DMS153 treated with DMSO at 0.1 percent for 48 hours (cell line): ENCODE measurements around the gene NKTR.
"Not testable (repeated sequence)": the region's sequence is repeated elsewhere in the genome, so short reads cannot be mapped to it uniquely, and the experiment has no call there.

ENCODE experiments used
- DNase-seq: peaks from one replicate; lab custom pipeline; 2025; ENCODE audit not compliant: unreplicated experiment; lab: John Stamatoyannopoulos, UW

The NKTR gene

DNA sequence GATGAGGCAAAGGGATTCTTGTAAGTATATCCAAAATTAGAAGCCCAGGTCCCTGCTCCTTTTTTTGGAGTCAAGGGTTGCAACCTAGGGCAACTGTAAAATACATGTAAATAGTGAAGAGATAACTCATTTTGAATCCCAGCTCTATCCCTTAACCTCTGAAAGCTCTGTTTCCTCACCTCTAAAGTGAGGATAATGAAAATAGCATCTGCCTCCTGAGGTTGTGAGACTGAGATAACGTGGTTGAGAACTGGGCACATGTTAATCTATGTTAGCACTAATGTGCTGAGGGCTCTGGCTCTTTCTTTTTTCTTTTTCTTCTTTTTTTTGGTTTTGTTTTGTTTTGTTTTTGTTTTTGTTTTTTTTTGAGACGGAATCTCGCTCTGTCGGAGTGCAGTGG lies 4.8 kb upstream of the NKTR start:
- no peak for DNase-seq

DNA sequence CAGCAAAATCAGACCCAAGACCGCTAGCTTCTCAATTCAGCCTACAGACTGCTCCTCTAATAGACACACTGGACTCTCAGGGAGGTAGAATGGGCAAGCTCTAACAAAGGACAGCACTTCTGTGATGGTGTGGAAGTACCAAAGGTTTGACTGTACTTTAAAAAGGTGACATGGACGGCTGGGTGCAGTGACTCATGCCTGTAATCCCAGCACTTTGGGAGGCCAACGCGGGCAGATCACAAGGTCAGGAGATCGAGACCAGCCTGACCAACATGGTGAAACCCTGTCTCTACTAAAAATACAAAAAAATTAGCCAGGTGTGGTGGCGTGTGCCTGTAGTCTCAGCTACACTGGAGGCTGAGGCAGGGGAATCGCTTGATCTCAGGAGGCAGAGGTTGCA lies 3.4 kb upstream of the NKTR start:
- not testable (repeated sequence) for DNase-seq

GRCh38 chr3:42600958-42601675 lies 631 bp downstream of the NKTR start:
- no peak for DNase-seq

- no peak for DNase-seq
These were observed 1.6 kb downstream of the NKTR start for GRCh38 chr3:42601896-42602581.

- no peak for DNase-seq
These were observed 2.5 kb downstream of the NKTR start for GRCh38 chr3:42602961-42603360.

DNA sequence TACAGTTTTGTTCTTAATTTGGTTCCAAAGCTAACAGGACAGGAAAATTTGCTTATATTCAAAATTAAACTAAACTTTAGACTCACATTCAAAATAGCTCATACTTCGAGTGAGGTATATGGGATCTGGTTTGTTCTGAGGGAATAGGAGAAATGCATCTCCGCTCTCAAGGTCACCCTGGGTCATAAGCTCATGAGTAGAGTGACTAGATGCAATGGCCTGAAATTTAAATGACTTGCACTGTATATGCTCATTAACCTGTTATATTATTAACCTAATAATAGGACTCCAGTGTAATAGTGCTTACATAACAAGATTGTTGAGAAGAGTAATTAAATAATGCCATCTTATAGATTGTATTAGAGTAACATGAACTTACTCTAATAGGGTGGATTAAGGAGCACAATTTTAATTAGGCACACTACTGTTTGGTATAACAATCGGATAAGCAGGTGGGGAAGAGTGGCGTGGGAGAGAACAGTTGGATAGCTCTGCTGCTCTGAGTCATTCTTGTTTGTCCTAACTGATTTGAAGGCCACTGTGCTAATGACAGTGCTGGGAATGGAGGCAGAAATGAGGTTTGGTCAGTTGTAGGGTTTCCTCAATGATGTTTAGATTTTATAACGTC lies 5.2 kb downstream of the NKTR start:
- DNase-seq, result no peak

GRCh38 chr3:42608581-42608980 lies 8.1 kb downstream of the NKTR start:
- DNase-seq, result no peak

DNA sequence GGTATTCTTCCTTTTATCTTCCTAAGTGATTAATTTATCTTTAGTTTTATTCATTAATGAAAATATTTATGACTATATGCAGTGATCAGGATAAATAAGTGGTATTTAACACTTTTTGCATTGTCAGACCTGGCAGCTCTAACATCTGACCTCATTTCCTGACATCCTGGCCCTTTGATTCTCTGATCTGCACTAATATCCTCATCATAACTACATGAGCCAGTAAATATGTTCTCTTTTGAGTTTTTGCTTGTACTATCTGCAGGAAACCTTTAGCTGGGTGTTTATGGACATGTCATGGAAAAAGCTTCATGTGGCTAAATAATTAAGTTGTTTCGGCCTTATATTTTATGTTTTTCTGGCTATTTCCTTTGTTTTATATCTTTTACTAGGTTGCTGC lies 10.5 kb downstream of the NKTR start:
- no peak for DNase-seq

DNA sequence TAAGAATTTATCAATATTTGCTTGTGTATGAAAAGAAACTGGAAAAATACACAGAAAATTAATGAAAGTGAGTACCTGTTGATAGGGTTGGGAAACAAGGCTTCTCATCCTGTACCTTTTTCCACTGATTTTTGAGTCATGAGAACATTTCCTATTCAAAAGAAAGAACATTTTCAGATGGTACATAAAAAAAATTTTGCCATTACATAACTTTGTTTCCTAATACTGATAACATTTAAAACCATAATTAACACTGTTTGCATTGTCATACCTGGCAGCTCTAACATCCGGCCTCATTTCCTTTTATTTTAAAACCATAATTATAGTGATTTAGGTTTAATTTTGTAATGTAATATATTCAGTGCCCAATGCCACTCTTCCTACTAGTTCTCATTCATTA lies 11.7 kb downstream of the NKTR start:
- no peak for DNase-seq

GRCh38 chr3:42612928-42613327 lies 12.4 kb downstream of the NKTR start:
- DNase-seq, result no peak

- DNase-seq, result no peak
These were observed 13.0 kb downstream of the NKTR start for GRCh38 chr3:42613462-42613861.

DNA sequence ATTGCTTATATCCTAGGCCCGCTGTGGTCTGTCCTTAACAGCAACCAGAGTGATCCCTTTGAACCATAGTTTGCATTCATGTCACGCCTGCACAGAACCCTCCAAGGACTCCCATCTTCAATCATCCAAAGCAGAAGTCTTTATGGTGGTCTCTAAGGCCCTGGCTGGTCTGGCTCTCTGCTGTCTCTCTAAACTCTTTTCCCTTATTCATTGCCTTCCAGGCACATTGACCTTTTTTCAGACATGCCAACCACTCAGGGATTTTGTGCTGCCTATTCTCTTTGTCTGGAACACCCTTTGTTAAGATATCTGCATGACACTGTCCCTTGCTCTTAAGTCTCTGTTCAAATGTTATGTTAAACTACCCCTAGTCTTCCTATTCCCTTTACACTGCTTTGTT lies 31.1 kb downstream of the NKTR start:
- no peak for DNase-seq

DNA sequence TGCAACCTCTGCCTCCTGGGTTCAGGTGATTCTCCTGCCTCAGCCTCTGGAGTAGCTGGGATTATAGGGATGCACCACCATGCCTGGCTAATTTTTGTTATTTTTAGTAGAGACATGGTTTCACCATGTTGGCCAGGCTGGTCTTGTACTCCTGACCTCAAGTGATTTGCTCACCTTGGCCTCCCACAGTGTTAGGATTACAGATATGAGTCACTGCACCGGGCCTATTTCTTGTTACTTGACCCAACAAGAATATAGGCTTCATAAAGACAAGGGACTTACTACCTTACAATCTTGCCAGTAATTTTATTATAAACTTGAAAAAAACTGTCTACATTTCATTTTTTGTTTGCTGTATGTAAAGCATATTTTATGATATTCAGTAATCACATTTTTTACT lies 31.7 kb downstream of the NKTR start:
- DNase-seq, result no peak

- DNase-seq, result no peak
These were observed 33.1 kb downstream of the NKTR start for GRCh38 chr3:42633544-42633943.

GRCh38 chr3:42635111-42635510 lies 34.6 kb downstream of the NKTR start:
- DNase-seq, result no peak

- DNase-seq, result no peak
These were observed 36.5 kb downstream of the NKTR start for GRCh38 chr3:42637001-42637400.

GRCh38 chr3:42638339-42638842 lies 37.9 kb downstream of the NKTR start:
- no peak for DNase-seq

DNA sequence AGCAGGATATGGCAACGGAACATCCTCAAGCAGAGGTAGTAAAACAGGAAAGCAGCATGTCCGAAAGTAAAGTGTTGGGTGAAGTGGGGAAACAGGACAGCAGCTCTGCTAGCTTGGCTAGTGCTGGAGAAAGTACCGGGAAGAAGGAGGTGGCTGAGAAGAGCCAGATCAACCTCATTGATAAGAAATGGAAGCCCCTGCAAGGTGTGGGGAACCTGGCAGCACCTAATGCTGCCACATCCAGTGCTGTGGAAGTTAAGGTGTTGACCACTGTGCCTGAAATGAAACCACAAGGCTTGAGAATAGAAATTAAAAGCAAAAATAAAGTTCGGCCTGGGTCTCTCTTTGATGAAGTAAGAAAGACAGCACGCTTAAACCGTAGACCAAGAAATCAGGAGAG lies 38.7 kb downstream of the NKTR start:
- no peak for DNase-seq

DNA sequence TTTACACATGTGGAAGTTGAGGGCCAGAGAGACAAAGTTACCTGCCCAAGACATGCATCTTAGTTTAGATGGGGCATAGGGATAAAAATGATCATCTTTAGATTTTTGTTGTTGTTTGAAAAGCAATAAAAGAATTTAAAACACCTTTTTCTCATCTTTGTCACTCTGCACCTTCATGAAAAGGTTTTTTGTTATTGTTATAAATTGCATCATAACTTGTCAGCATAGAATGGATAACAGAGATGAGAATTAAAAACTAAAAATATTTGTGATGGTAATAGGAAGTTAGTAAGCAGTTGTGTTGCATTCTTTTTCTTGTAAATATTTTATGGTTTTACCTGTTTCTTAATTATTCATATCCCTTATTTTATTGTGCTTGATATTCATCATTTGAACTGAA lies 39.6 kb downstream of the NKTR start:
- DNase-seq, result no peak

GRCh38 chr3:42640771-42641370 lies 40.4 kb downstream of the NKTR start:
- no peak for DNase-seq

- no peak for DNase-seq
These were observed 47.5 kb downstream of the NKTR start for GRCh38 chr3:42647821-42648459.
